Nephron (organoid): ENCODE data around the gene SLC38A10.

Source experiments
- H3K27ac Mint-ChIP-seq, 3 experiments: 2 replicates each; pipeline ENCODE4 v1.8.0; 2020; ENCODE audit warnings: mixed read lengths in 3 of 3, mild to moderate bottlenecking in 2 of 3, moderate library complexity in 1 of 3
- H3K27me3 Mint-ChIP-seq: 2 replicates; pipeline ENCODE4 v1.8.0; 2021; ENCODE audit warnings: low read depth, mild to moderate bottlenecking, moderate library complexity, mixed read lengths
- H3K36me3 Mint-ChIP-seq: 2 replicates; pipeline ENCODE4 v1.8.0; 2020; ENCODE audit warnings: low read depth, mixed read lengths
- H3K4me1 Mint-ChIP-seq: 2 replicates; pipeline ENCODE4 v1.8.0; 2020; ENCODE audit warnings: mixed read lengths
- H3K4me3 Mint-ChIP-seq, 3 experiments: 2 replicates each; pipeline ENCODE4 v1.8.0; 2020; ENCODE audit warnings: mild to moderate bottlenecking in 3 of 3, mixed read lengths in 3 of 3, moderate library complexity in 2 of 3
- H3K9me3 Mint-ChIP-seq: 2 replicates; pipeline ENCODE4 v1.8.0; 2020; ENCODE audit warnings: mixed read lengths
- CTCF ChIP-seq, 3 experiments: fragments of 200-600 bp; sonication (generic); IDR thresholded peaks; one replicate each; pipeline ENCODE4 v1.5.0; 2021; ENCODE audit warnings: antibody characterized with exemption in 3 of 3; ENCODE audit not compliant: unreplicated experiment in 3 of 3

Gene SLC38A10

GRCh38 chr17:81339534-81340296, 44.6 kb upstream of the SLC38A10 start:
- H3K36me3 Mint-ChIP-seq = peaks cover 12% of the 10 kb centered on the region
- H3K4me3 Mint-ChIP-seq = peak overlapping the region; percentile 77 to 78 (median 78)
- H3K27me3 Mint-ChIP-seq = no peaks in the 10 kb centered on the region
- no peaks in the 10 kb centered on the region for H3K9me3 Mint-ChIP-seq
- H3K4me1 Mint-ChIP-seq = peaks cover 39% of the 10 kb centered on the region
- TF ChIP-seq CTCF (IDR thresholded peaks at IDR 0.05; ENCODE audit: unreplicated experiment in 3 of 3) = no peak
- H3K27ac Mint-ChIP-seq = peak overlapping the region; percentile 96 to 97 (median 96)

GRCh38 chr17:81339191-81339533, 44.1 kb upstream of the SLC38A10 start:
- Mint-ChIP-seq H3K4me3 (peak overlapping the region; percentile 73 to 78 (median 73)), H3K27me3 (no peaks in the 10 kb centered on the region), H3K9me3 (no peaks in the 10 kb centered on the region), H3K4me1 (peaks cover 43% of the 10 kb centered on the region), H3K36me3 (peaks cover 7% of the 10 kb centered on the region), H3K27ac (peak overlapping the region; percentile 96 to 97 (median 96))
- no peak for TF ChIP-seq CTCF (IDR thresholded peaks at IDR 0.05; ENCODE audit: unreplicated experiment in 3 of 3)

GRCh38 chr17:81338274-81339190, 43.4 kb upstream of the SLC38A10 start:
- H3K27me3 Mint-ChIP-seq = no peaks in the 10 kb centered on the region
- no peak for TF ChIP-seq CTCF (IDR thresholded peaks at IDR 0.05; ENCODE audit: unreplicated experiment in 3 of 3)
- H3K9me3 Mint-ChIP-seq = no peaks in the 10 kb centered on the region
- H3K4me3 Mint-ChIP-seq = peak overlapping the region; percentile 73 to 78 (median 73)
- H3K4me1 Mint-ChIP-seq = peaks cover 47% of the 10 kb centered on the region
- H3K27ac Mint-ChIP-seq = peak overlapping the region; percentile 96 to 97 (median 96)
- peaks cover 7% of the 10 kb centered on the region for H3K36me3 Mint-ChIP-seq

- H3K4me1 Mint-ChIP-seq = peaks cover 56% of the 10 kb centered on the region
- H3K9me3 Mint-ChIP-seq = no peaks in the 10 kb centered on the region
- TF ChIP-seq CTCF (IDR thresholded peaks at IDR 0.05; ENCODE audit: unreplicated experiment in 3 of 3) = no peak
- no peak overlapping the region for H3K4me3 Mint-ChIP-seq
- peaks cover 5% of the 10 kb centered on the region for H3K27me3 Mint-ChIP-seq
- H3K36me3 Mint-ChIP-seq = peaks cover 4% of the 10 kb centered on the region
- H3K27ac Mint-ChIP-seq = peak overlapping the region in 1 of 3 experiments; percentile 96
Measured at GRCh38 chr17:81337476-81337879, 42.4 kb upstream of the SLC38A10 start.

GRCh38 chr17:81336930-81337325, 41.8 kb upstream of the SLC38A10 start:
- no peaks in the 10 kb centered on the region for H3K36me3 Mint-ChIP-seq
- TF ChIP-seq CTCF (IDR thresholded peaks at IDR 0.05; ENCODE audit: unreplicated experiment in 3 of 3) = no peak
- no peaks in the 10 kb centered on the region for H3K9me3 Mint-ChIP-seq
- H3K4me1 Mint-ChIP-seq = peaks cover 56% of the 10 kb centered on the region
- H3K27me3 Mint-ChIP-seq = peaks cover 10% of the 10 kb centered on the region
- no peak overlapping the region for H3K27ac Mint-ChIP-seq
- H3K4me3 Mint-ChIP-seq = no peak overlapping the region
